Epithelial cell of esophagus (primary cell): ENCODE measurements around the gene OLIG1.

ENCODE experiments used
- DNase-seq: peaks from one replicate; pipeline ENCODE4 v3.0.0; 2010; ENCODE audit warnings: low read depth
- H3K4me3 ChIP-seq: 2 replicates; pipeline ENCODE4 v1.5.1; 2011; ENCODE audit warnings: mild to moderate bottlenecking, low read length, control low read depth
- TF ChIP-seq, protein P1 (sequence below): IDR thresholded peaks from 2 replicates; pipeline ENCODE4 v1.5.1; 2011; ENCODE audit warnings: low read depth, mild to moderate bottlenecking, low read length, control low read depth, inconsistent platforms; ENCODE audit not compliant: insufficient read depth; ENCODE audit errors: missing control alignments

The OLIG1 gene

DNA sequence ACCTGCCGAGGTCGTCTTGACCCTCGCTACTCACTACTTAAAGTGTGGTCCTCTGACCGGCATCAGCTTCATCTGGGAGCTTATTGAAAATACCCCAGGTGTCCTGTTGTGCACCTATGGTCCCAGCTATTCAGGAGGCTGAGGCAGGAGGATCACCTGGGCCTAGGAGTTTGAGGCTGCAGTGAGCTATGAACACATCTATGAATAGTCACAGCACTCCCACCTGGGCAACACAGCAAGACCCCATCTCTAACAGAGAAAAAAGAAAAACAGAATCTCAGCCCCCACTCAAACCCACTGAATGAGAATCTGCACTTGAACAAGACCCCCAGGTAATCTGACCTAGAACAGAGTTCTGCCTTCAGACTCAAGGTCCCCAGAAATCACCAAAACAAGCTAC, 8.7 kb upstream of the OLIG1 start:
- TF ChIP-seq, protein P1, sequence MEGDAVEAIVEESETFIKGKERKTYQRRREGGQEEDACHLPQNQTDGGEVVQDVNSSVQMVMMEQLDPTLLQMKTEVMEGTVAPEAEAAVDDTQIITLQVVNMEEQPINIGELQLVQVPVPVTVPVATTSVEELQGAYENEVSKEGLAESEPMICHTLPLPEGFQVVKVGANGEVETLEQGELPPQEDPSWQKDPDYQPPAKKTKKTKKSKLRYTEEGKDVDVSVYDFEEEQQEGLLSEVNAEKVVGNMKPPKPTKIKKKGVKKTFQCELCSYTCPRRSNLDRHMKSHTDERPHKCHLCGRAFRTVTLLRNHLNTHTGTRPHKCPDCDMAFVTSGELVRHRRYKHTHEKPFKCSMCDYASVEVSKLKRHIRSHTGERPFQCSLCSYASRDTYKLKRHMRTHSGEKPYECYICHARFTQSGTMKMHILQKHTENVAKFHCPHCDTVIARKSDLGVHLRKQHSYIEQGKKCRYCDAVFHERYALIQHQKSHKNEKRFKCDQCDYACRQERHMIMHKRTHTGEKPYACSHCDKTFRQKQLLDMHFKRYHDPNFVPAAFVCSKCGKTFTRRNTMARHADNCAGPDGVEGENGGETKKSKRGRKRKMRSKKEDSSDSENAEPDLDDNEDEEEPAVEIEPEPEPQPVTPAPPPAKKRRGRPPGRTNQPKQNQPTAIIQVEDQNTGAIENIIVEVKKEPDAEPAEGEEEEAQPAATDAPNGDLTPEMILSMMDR: no peak
- DNase-seq: no peak
- no peak overlapping the region for H3K4me3 ChIP-seq

DNA sequence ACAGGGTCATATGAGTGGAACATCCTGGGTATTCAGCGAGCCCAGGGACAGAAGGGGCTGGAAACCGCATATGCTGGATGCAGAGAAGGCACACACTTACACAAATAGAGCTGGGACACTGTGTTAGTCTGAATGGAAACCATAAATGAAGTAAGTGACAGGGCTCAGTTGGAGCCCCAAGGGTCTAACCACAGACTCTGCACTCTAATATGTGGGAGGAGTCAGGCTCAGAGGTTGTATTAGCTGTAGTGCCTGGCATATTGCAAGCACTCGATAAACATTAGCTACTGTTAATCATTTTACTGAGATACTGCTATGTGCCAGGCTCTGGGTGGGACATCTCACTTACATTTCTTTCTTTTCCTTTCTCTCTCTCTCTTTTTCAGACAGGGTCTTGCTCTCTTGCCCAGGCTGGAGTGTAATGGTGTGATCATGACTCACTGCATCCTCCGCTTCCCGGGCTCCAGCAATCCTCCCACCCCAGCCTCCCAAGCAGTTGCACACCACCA, 6.5 kb upstream of the OLIG1 start:
- no peak for DNase-seq
- no peak overlapping the region for H3K4me3 ChIP-seq
- TF ChIP-seq, protein P1: no peak

DNA sequence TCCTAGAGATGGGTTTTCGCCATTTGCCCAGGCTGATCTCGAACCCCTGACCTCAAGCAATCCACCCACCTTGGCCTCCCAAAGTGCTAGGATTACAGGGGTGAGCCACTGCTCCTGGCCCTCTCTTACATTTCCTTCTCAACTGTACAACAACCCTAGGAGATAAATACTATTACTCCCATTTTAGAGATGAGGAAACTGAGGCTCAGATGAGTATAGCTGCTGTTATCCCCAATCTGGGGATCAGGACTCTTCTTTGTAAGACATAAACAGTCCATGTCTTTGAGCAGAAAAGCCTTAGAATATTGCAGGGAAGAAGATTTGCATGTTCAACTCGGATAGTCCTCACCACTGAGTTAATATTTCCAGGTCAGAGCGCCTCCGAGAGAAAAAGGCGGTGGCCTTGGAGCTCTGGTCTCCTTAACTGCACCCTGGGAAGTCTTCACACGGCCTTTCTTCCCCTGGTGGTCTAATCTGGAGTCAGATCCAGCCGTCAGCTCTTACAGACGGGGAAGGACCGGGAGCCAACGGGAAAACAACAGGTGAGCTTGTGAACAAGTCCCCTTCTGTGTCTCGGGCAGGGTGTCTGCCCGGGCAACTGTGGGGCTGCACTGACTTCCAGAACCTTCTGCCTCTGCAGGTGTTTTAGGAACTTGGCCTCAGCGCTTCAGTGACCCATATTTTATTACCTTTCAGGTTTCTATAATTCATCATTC, 5.9 kb upstream of the OLIG1 start:
- no peak for DNase-seq
- TF ChIP-seq, protein P1: no peak
- H3K4me3 ChIP-seq: no peak overlapping the region

DNA sequence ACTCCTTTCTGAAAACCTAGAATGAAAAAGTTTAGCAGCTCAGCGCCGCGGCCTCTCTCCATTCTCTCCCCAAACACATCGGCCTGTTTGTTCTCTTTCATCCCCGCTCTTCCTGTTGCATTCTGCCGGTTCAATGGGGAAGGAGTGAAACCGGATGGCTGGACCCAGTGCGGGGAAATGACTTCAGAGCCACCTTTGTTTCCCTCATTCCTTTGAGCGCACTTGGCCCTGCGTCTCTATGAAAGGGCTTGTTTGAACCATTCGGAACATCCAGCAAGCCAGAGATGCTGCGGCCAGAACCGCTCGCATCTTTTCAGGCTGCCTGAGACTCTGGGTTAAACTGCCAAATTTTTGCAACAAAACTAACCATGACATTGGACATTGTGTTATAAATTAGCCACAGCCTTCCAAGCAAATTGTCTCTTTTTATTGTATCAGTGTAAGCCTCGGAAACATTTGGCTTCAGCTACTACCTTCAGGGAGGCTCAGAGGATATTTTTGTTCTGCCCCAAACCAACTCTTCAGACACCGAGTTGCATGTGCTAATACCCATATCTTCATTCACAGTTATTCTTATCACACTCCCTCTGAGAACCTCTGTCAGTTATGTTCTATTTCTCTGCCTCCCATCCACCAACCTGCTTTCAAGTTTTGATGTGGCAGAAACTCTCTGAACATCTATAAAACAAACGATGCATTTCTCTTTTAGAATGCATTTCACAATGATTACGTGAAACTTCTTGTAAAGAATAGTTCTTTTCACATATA, 5.1 kb upstream of the OLIG1 start:
- TF ChIP-seq, protein P1: no peak
- H3K4me3 ChIP-seq: no peak overlapping the region
- DNase-seq: no peak

DNA sequence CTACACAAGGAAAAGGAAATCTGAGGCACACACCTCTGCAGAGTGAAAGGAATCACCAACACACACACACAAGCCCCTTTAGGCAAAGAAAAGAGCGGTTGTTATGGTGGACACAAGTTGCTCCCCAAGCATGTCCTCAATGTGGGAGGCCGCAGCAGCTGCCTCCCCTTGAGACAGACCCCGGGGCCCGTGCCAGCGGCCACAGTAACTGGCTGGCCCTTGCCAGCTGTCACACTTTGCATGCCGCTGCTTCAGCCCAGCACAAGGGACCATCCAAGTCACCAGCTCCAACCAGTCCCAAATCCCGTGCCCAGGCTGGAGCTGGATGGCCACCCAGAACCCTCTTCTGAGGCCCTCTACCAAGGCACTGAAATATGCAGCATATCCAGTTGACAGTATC, 2.9 kb upstream of the OLIG1 start:
- TF ChIP-seq, protein P1: no peak
- no peak for DNase-seq
- H3K4me3 ChIP-seq: no peak overlapping the region

DNA sequence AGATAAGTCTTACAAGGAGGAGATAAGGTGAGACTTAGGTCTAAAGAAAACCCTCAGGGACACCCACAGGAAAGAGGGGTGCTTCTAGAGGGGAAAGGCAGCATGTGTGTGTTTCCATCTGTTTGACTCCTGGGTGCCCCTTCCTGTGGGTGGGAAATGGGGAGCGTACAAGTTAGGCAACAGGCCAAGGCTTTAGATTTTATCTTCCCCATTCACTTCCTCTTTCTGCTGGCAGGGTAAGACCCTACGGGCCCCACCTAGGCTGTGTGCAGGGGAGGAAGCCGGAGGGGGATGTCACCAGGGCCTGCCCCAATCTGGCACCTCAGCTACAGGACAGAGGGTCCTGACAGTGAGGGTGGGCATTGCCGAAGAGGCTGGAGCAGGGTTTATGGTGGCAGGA, 2.5 kb upstream of the OLIG1 start:
- DNase-seq: no peak
- TF ChIP-seq, protein P1: no peak
- no peak overlapping the region for H3K4me3 ChIP-seq
